Fibroblast of mammary gland (primary cell): ENCODE measurements around the gene SPATA20.

Experiments
- DNase-seq: peaks from one replicate; pipeline ENCODE4 v3.0.0-alpha.2; 2010; ENCODE audit warnings: low read depth
- H3K4me3 ChIP-seq: 2 replicates; pipeline ENCODE4 v1.5.1; 2011; ENCODE audit warnings: low read depth, mild to moderate bottlenecking, low read length, moderate library complexity; ENCODE audit not compliant: control insufficient read depth
- CTCF ChIP-seq: conservative IDR thresholded peaks from 2 replicates; pipeline ENCODE4 v1.5.1; 2011; ENCODE audit warnings: low read depth, low read length, inconsistent platforms; ENCODE audit not compliant: control insufficient read depth, insufficient read depth

SPATA20 gene

GRCh38 chr17:50520483-50520882 lies 26.5 kb upstream of the SPATA20 start:
- no peak overlapping the region for H3K4me3 ChIP-seq
- TF ChIP-seq CTCF = no peak
- DNase-seq = no peak

- H3K4me3 ChIP-seq = no peak overlapping the region
- TF ChIP-seq CTCF = no peak
- no peak for DNase-seq
Observed at GRCh38 chr17:50521514-50521913, 25.5 kb upstream of the SPATA20 start.

GRCh38 chr17:50522766-50523165 lies 24.2 kb upstream of the SPATA20 start:
- no peak for DNase-seq
- no peak for TF ChIP-seq CTCF
- no peak overlapping the region for H3K4me3 ChIP-seq

GRCh38 chr17:50523208-50523607 lies 23.8 kb upstream of the SPATA20 start:
- DNase-seq = no peak
- TF ChIP-seq CTCF = no peak
- H3K4me3 ChIP-seq = no peak overlapping the region

GRCh38 chr17:50524838-50525237 lies 22.1 kb upstream of the SPATA20 start:
- DNase-seq = no peak
- H3K4me3 ChIP-seq = no peak overlapping the region
- no peak for TF ChIP-seq CTCF

- no peak overlapping the region for H3K4me3 ChIP-seq
- no peak for TF ChIP-seq CTCF
- no peak for DNase-seq
Observed at GRCh38 chr17:50527155-50527762, 19.7 kb upstream of the SPATA20 start.

- DNase-seq = no peak
- no peak for TF ChIP-seq CTCF
- no peak overlapping the region for H3K4me3 ChIP-seq
Observed at GRCh38 chr17:50527949-50528474, 19.0 kb upstream of the SPATA20 start.
